MM.1S (cell line): ENCODE measurements around the gene NAT10.

Source experiments
- DNase-seq: peaks from one replicate; pipeline ENCODE4 v3.0.0-alpha.2; 2015
- H2AFZ ChIP-seq: fragments of 300-600 bp; sonication (generic); 2 replicates; pipeline ENCODE4 v1.6.0; 2016; ENCODE audit warnings: antibody characterized with exemption, low read length
- H3F3A ChIP-seq: fragments of 300-600 bp; sonication (generic); 2 replicates; pipeline ENCODE4 v1.6.1; 2016; ENCODE audit warnings: mild to moderate bottlenecking, antibody characterized with exemption, low read length, moderate library complexity, mixed read lengths; ENCODE audit not compliant: insufficient read depth
- H3K27ac ChIP-seq: fragments of 300-600 bp; sonication (generic); 2 replicates; pipeline ENCODE4 v1.5.1; 2016; ENCODE audit warnings: mild to moderate bottlenecking, low read length
- H3K27me3 ChIP-seq: fragments of 300-600 bp; sonication (generic); replicated peaks from 2 replicates; pipeline ENCODE4 v1.6.0; 2016; ENCODE audit warnings: low read length; ENCODE audit not compliant: insufficient read depth
- H3K36me3 ChIP-seq: fragments of 300-600 bp; sonication (generic); replicated peaks from 2 replicates; pipeline ENCODE4 v1.6.1; 2016; ENCODE audit warnings: mild to moderate bottlenecking, low read length, mixed read lengths; ENCODE audit not compliant: insufficient read depth
- H3K4me1 ChIP-seq: fragments of 300-600 bp; sonication (generic); 2 replicates; pipeline ENCODE4 v1.6.1; 2016; ENCODE audit warnings: low read length, mixed read lengths
- H3K4me2 ChIP-seq: fragments of 300-600 bp; sonication (generic); 2 replicates; pipeline ENCODE4 v1.6.0; 2016; ENCODE audit warnings: low read depth, low read length
- H3K4me3 ChIP-seq: fragments of 300-600 bp; sonication (generic); 2 replicates; pipeline ENCODE4 v1.5.1; 2016; ENCODE audit warnings: low read length, mixed read lengths
- H3K79me2 ChIP-seq: fragments of 300-600 bp; sonication (generic); 2 replicates; pipeline ENCODE4 v1.6.1; 2016; ENCODE audit warnings: mixed run types, low read length, mixed read lengths
- H3K9ac ChIP-seq: fragments of 300-600 bp; sonication (generic); 2 replicates; pipeline ENCODE4 v1.6.1; 2016; ENCODE audit warnings: low read length, mixed read lengths
- H3K9me2 ChIP-seq: fragments of 300-600 bp; sonication (generic); replicated peaks from 2 replicates; pipeline ENCODE4 v1.6.1; 2016; ENCODE audit warnings: mild to moderate bottlenecking, low read length, mixed read lengths; ENCODE audit not compliant: insufficient read depth
- H3K9me3 ChIP-seq: fragments of 300-600 bp; sonication (generic); replicated peaks from 2 replicates; pipeline ENCODE4 v1.6.1; 2016; ENCODE audit warnings: mild to moderate bottlenecking, low read length, mixed read lengths; ENCODE audit not compliant: insufficient read depth
- H4K20me1 ChIP-seq: fragments of 300-600 bp; sonication (generic); 2 replicates; pipeline ENCODE4 v1.6.1; 2016; ENCODE audit warnings: mild to moderate bottlenecking, low read length, moderate library complexity, mixed read lengths; ENCODE audit not compliant: insufficient read depth
- CTCF ChIP-seq: fragments of 300-600 bp; sonication (generic); IDR thresholded peaks from 2 replicates; pipeline ENCODE4 v1.5.1; 2016; ENCODE audit warnings: antibody characterized with exemption, low read length, mixed read lengths
- EZH2 ChIP-seq: fragments of 300-600 bp; sonication (generic); optimal IDR thresholded peaks from 2 replicates; pipeline ENCODE3; 2017; ENCODE audit warnings: low read depth, mild to moderate bottlenecking, antibody characterized with exemption, low read length, mixed read lengths
- EZH2phosphoT487 ChIP-seq: fragments of 300-600 bp; sonication (generic); IDR thresholded peaks from 2 replicates; pipeline ENCODE4 v1.6.1; 2018; ENCODE audit warnings: antibody characterized with exemption, low read length

Gene NAT10

DNA sequence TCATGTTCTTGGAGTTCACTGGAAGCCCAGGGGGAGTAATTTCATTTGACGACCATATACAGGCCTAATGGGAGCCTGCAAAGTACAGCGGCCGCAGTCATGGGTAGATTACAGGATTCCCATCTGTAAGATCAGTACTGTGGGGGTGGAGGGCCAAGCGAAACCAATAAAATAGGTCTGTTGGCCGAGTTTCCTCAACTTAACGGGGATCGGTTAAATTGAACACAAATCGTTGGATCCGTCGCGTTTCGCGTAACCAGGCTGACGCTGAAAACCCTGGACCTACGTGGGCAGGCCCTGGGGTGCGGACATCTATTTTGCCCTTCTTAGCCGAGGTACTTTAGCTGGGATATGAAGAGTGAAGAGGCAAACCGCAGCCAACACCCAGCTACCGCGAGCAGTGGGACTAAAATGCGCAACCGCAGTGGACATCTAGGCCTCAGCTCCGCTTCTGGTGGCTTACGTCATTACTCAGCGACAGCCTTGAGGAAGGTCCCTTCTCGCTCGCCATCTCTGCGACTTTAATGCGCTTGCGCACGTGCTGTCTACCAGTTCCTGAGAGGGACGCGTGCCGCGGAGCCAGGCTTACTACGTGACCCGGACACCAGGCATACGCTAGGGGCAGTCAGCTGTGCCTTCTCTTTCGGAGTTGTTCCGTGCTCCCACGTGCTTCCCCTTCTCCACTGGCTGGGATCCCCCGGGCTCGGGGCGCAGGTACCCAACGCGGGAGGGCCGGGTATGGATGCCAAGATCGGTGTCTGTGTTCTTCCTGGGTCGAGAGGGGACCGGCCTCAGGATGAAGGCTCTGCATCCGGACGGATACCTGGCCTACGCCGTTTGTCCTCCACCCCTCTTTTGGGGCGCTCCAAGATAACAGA lies at the start of gene NAT10:
NAT10 (plus strand) TSS at position 551 of the 878 bp plus-strand sequence. CDS start 2,597 bp downstream, outside the sequence.
- peaks cover 18% of the 10 kb centered on the region; the same call in 1 of the 2 replicates for H3K4me1 ChIP-seq
- peaks cover 41% of the 10 kb centered on the region for H3F3A ChIP-seq
- peaks cover 5% of the 10 kb centered on the region; the same call in 1 of the 2 replicates for H3K36me3 ChIP-seq
- peaks cover 48% of the 10 kb centered on the region for H3K79me2 ChIP-seq
- no peaks in the 10 kb centered on the region for H3K9me3 ChIP-seq
- H3K27ac ChIP-seq, result peak within 1 kb of the TSS; percentile 83
- DNase-seq, result peak; percentile 99
- no peaks in the 10 kb centered on the region for H3K27me3 ChIP-seq
- peak within 1 kb of the TSS; percentile 62 for H2AFZ ChIP-seq
- peak within 1 kb of the TSS; percentile 87 for H3K9ac ChIP-seq
- H3K4me2 ChIP-seq, result peak within 1 kb of the TSS; percentile 89
- H3K9me2 ChIP-seq, result no peaks in the 10 kb centered on the region
- TF ChIP-seq CTCF (peak; percentile 18), EZH2 (no peak)
- H4K20me1 ChIP-seq, result no peaks in the 10 kb centered on the region
- peak within 1 kb of the TSS; percentile 88 for H3K4me3 ChIP-seq

DNA sequence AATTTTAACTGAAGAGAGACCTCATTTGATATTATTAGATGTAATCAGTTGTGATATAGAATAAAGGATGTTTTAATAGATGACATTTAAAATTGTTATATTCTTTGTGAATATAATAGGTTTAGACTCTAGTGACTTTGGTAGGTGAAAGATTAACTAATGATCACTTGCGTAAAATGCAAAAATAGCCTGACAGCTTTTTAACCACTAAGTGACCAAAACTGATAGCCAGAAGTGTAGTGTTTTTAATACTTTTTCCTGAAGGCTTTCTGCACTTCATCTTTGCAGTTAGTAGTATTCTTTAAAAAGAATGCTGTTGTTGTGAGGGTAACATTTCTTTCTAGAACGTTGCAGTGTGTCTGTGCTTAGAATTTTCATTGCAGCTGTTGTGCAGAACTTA lies 48.8 kb upstream of the NAT10 start:
- H3K9me2 ChIP-seq, result no peaks in the 10 kb centered on the region
- H3K4me2 ChIP-seq, result peak overlapping the region; percentile 2; the same call in 1 of the 2 replicates
- no peak overlapping the region for H3K4me3 ChIP-seq
- no peak for TF ChIP-seq CTCF
- TF ChIP-seq EZH2phosphoT487, result no peak
- no peak for TF ChIP-seq EZH2
- peaks cover 95% of the 10 kb centered on the region for H3K79me2 ChIP-seq
- H3K27me3 ChIP-seq, result no peaks in the 10 kb centered on the region
- no peaks in the 10 kb centered on the region for H3K9me3 ChIP-seq
- no peak for DNase-seq
- H3K4me1 ChIP-seq, result peaks cover 19% of the 10 kb centered on the region; the same call in 1 of the 2 replicates
- peaks cover 12% of the 10 kb centered on the region for H3F3A ChIP-seq
- H3K36me3 ChIP-seq, result peaks cover 11% of the 10 kb centered on the region
- no peak overlapping the region for H3K27ac ChIP-seq
- H2AFZ ChIP-seq, result no peak overlapping the region
- peaks cover 65% of the 10 kb centered on the region for H4K20me1 ChIP-seq
- no peak overlapping the region for H3K9ac ChIP-seq

DNA sequence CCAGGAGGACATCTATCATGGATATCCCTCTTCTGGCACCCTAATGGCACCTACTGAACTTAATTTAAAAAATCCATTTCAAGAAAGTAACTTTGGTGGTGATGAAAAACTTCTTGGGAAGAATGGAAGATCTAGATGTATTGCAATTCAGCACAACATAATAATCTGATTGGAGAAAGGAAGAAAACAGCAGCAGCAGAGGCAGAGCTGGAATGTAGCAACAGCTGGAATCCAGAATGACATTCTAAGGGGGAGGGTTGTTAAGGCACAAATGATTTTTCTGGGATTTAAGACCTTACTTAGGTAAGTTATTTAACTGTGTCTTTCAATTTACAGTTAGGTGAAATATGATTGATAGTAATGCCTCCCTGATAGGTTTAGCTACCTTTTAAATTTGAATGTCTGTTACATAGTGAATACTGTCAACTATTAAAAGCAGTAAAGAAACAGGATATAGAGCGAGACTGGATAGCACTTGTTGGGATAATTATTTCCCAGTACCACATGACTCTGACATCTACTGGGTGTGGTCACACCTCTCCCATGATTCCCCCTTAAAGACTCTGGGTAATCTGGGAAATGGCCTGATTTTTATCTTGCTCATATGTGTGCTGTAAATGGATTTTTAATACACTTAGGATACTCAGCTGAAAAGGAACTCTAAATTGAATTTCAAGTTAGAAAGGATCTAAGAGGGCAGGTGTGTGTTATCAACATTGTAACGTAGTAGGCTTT lies 42.2 kb upstream of the NAT10 start:
- TF ChIP-seq EZH2phosphoT487 (no peak), EZH2 (no peak), CTCF (no peak)
- Histone ChIP-seq H3K27me3 (no peaks in the 10 kb centered on the region), H3K4me2 (no peak overlapping the region)

More for the DNA sequence above, 42.2 kb upstream of the NAT10 start:
- Histone ChIP-seq H2AFZ (no peak overlapping the region), H3K27ac (no peak overlapping the region), H3F3A (no peaks in the 10 kb centered on the region), H3K36me3 (peaks cover 11% of the 10 kb centered on the region), H3K4me3 (no peak overlapping the region), H3K9me2 (no peaks in the 10 kb centered on the region), H3K4me1 (no peaks in the 10 kb centered on the region), H3K9me3 (no peaks in the 10 kb centered on the region), H3K79me2 (peaks cover 100% of the 10 kb centered on the region), H4K20me1 (peaks cover 75% of the 10 kb centered on the region), H3K9ac (no peak overlapping the region)
- no peak for DNase-seq
